Loucy (cell line): Measurements from ENCODE around the gene ZBTB20.

ENCODE experiments used
- H2AFZ ChIP-seq: fragments of 200-600 bp; sonication (generic); 2 replicates; pipeline ENCODE4 v1.6.0; 2016; ENCODE audit warnings: antibody characterized with exemption, mild to moderate bottlenecking, low read length, moderate library complexity
- H3F3A ChIP-seq: fragments of 200-600 bp; 2 replicates; pipeline ENCODE4 v1.6.0; 2016; ENCODE audit warnings: antibody characterized with exemption, low read depth, mild to moderate bottlenecking
- H3K27me3 ChIP-seq: fragments of 200-600 bp; sonication (generic); 2 replicates; pipeline ENCODE4 v1.6.1; 2014; ENCODE audit warnings: low read length, mild to moderate bottlenecking; ENCODE audit not compliant: insufficient read depth, poor library complexity, severe bottlenecking
- H3K36me3 ChIP-seq: fragments of 200-600 bp; sonication (generic); 2 replicates; pipeline ENCODE4 v1.6.1; 2016; ENCODE audit warnings: low read length; ENCODE audit not compliant: insufficient read depth
- H3K4me1 ChIP-seq: fragments of 200-600 bp; sonication (generic); 2 replicates; pipeline ENCODE4 v1.5.1; 2014; ENCODE audit warnings: low read length, mild to moderate bottlenecking; ENCODE audit not compliant: insufficient read depth, poor library complexity, severe bottlenecking
- H3K4me2 ChIP-seq: fragments of 200-600 bp; sonication (generic); 2 replicates; pipeline ENCODE4 v1.6.0; 2014; ENCODE audit warnings: antibody characterized with exemption, low read length, low read depth, mild to moderate bottlenecking; ENCODE audit not compliant: poor library complexity, severe bottlenecking
- H3K4me3 ChIP-seq: fragments of 200-600 bp; sonication (generic); 2 replicates; pipeline ENCODE4 v1.5.1; 2014; ENCODE audit warnings: low read length, mild to moderate bottlenecking, mixed read lengths; ENCODE audit not compliant: poor library complexity, severe bottlenecking
- H3K79me2 ChIP-seq: fragments of 200-600 bp; sonication (generic); 2 replicates; pipeline ENCODE4 v1.6.1; 2014; ENCODE audit warnings: low read length; ENCODE audit not compliant: insufficient read depth
- H3K9ac ChIP-seq: fragments of 200-600 bp; sonication (generic); 2 replicates; pipeline ENCODE4 v1.6.0; 2014; ENCODE audit warnings: mild to moderate bottlenecking, low read depth, low read length, moderate library complexity; ENCODE audit not compliant: poor library complexity, severe bottlenecking
- H3K9me2 ChIP-seq: fragments of 200-600 bp; sonication (generic); replicated peaks from 2 replicates; pipeline ENCODE4 v1.6.1; 2016; ENCODE audit warnings: low read depth, low read length, mixed read lengths
- H3K9me3 ChIP-seq: fragments of 200-600 bp; sonication (generic); 2 replicates; pipeline ENCODE4 v1.6.1; 2014; ENCODE audit warnings: mild to moderate bottlenecking, antibody characterized with exemption, low read length, low read depth; ENCODE audit not compliant: insufficient read depth
- H4K20me1 ChIP-seq: fragments of 200-600 bp; sonication (generic); 2 replicates; pipeline ENCODE4 v1.6.0; 2014; ENCODE audit warnings: antibody characterized with exemption, low read length, mild to moderate bottlenecking; ENCODE audit not compliant: insufficient read depth, poor library complexity, severe bottlenecking
- CTCF ChIP-seq: fragments of 200-600 bp; sonication (generic); conservative IDR thresholded peaks from 2 replicates; pipeline ENCODE4 v1.5.1; 2014; ENCODE audit warnings: mild to moderate bottlenecking, antibody characterized with exemption, low read length
- EZH2phosphoT487 ChIP-seq: fragments of 200-600 bp; IDR thresholded peaks from 2 replicates; pipeline ENCODE4 v1.6.1; 2018; ENCODE audit warnings: antibody characterized with exemption, mild to moderate bottlenecking, moderate library complexity, borderline replicate concordance

ZBTB20 gene

DNA sequence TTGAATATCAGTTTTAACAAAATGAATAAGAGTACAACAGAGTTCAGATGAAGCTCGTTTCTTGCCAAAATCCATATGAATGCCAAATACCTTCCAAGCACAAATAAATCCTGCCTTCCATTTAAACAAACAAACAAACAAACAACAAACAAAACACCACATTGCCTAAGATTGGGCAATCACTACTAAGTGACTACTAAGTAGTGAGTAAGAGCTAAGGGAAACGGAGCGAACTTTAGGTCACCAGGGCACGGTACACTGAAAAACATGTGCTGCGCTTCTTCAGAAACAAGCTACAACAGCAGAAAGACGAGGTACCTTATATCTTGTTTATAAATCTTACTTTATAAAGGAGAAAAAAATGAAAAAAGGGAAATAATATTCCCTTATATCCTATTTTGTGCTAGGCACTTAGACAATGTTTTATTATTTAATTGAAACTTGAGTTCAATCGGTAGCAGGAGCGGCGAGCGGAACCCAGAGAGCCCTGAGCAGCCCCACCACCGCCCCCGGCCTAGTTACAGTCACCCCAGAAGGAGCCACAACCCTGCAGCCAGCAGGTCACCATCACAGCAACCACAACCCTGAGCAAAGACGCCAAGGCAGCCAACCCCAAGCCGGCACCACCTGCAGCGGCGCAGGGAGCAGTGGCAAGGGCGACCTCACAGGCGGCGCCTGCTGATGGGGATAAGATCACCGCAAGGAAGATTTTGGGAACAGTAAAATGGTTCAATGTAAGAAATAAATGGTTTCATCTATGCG lies 216.9 kb downstream of the ZBTB20 start:
- TF ChIP-seq CTCF (no peak), EZH2phosphoT487 (no peak)
- Histone ChIP-seq H3K4me2 (no peak overlapping the region), H3K36me3 (no peaks in the 10 kb centered on the region), H3K27me3 (no peaks in the 10 kb centered on the region), H2AFZ (no peak overlapping the region), H3K4me1 (peaks cover 18% of the 10 kb centered on the region), H3K4me3 (no peak overlapping the region), H3K9me2 (no peaks in the 10 kb centered on the region; the same call in 1 of the 2 replicates), H3K79me2 (no peaks in the 10 kb centered on the region), H4K20me1 (no peaks in the 10 kb centered on the region), H3K9ac (no peak overlapping the region), H3F3A (no peaks in the 10 kb centered on the region), H3K9me3 (no peaks in the 10 kb centered on the region)

- H3F3A ChIP-seq: no peaks in the 10 kb centered on the region
- no peaks in the 10 kb centered on the region for H3K36me3 ChIP-seq
- H2AFZ ChIP-seq: no peak overlapping the region
- peaks cover 18% of the 10 kb centered on the region for H3K4me1 ChIP-seq
- no peaks in the 10 kb centered on the region for H4K20me1 ChIP-seq
- no peaks in the 10 kb centered on the region; the same call in 1 of the 2 replicates for H3K9me2 ChIP-seq
- H3K4me3 ChIP-seq: no peak overlapping the region
- H3K9ac ChIP-seq: no peak overlapping the region
- TF ChIP-seq CTCF (no peak), EZH2phosphoT487 (no peak)
- H3K27me3 ChIP-seq: no peaks in the 10 kb centered on the region
- no peak overlapping the region for H3K4me2 ChIP-seq
- H3K79me2 ChIP-seq: no peaks in the 10 kb centered on the region
- no peaks in the 10 kb centered on the region for H3K9me3 ChIP-seq
Measured at GRCh38 chr3:114928989-114929640, 218.0 kb downstream of the ZBTB20 start.

DNA sequence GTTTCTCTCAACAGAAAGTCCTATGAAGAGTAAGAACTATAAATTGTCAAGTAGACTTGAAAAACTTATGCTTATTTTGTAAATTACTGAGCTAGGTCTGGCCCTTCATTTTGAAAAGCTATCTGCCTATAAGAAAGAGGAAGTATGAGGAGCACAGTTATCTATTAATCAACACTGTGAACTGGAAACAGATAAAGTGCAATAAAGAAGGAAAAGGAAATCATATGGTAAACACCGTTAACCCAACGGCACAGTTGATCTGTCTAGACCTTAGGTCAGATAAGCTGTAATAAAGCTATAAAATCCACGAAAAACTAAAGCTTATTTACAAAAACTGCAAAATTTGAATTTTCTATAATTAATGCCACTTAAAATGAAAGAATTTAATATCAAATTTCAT lies 242.5 kb downstream of the ZBTB20 start:
- Histone ChIP-seq H3K9me2 (no peaks in the 10 kb centered on the region), H3K4me3 (peak overlapping the region; percentile 58), H3K36me3 (no peaks in the 10 kb centered on the region; the same call in 1 of the 2 replicates), H3K9me3 (peaks cover 5% of the 10 kb centered on the region; the same call in 1 of the 2 replicates), H3K4me1 (peaks cover 64% of the 10 kb centered on the region), H3K27me3 (no peaks in the 10 kb centered on the region), H4K20me1 (no peaks in the 10 kb centered on the region), H3F3A (peaks cover 20% of the 10 kb centered on the region), H3K9ac (peak overlapping the region; percentile 70), H3K79me2 (no peaks in the 10 kb centered on the region), H3K4me2 (peak overlapping the region; percentile 67), H2AFZ (no peak overlapping the region)
- TF ChIP-seq EZH2phosphoT487 (no peak), CTCF (no peak)
